SK-N-SH (cell line): ENCODE measurements around the gene EFHD2.

ENCODE experiments used
- EP300 ChIP-seq, 2 experiments: IDR thresholded peaks; 2 replicates each; pipeline versions ENCODE4 v1.4.0 to v1.6.1; 2012; ENCODE audit warnings: borderline replicate concordance in 1 of 2, low read depth in 1 of 2, low read length in 1 of 2
- RCOR1 ChIP-seq: fragments of 150-350 bp; IDR thresholded peaks from 2 replicates; pipeline ENCODE4 v1.6.1; 2017; ENCODE audit warnings: antibody characterized with exemption, low read length
- SIN3A ChIP-seq: IDR thresholded peaks from 2 replicates; pipeline ENCODE4 v1.6.1; 2012; ENCODE audit warnings: low read depth, mild to moderate bottlenecking, low read length, moderate library complexity, borderline replicate concordance
- SMC3 ChIP-seq: IDR thresholded peaks from 2 replicates; pipeline ENCODE4 v1.6.1; 2012; ENCODE audit warnings: low read depth, low read length, improper control_type of control experiment
- TF ChIP-seq, protein P1 (sequence below): fragments of 200-600 bp; sonication (generic); IDR thresholded peaks from 2 replicates; pipeline ENCODE4 v1.6.1; 2017; ENCODE audit warnings: antibody characterized with exemption, mild to moderate bottlenecking, moderate library complexity
- TF ChIP-seq, protein P2 (sequence below): IDR thresholded peaks from 2 replicates; pipeline ENCODE4 v1.6.1; 2012; ENCODE audit warnings: mild to moderate bottlenecking, low read depth, low read length, moderate library complexity

DNA sequence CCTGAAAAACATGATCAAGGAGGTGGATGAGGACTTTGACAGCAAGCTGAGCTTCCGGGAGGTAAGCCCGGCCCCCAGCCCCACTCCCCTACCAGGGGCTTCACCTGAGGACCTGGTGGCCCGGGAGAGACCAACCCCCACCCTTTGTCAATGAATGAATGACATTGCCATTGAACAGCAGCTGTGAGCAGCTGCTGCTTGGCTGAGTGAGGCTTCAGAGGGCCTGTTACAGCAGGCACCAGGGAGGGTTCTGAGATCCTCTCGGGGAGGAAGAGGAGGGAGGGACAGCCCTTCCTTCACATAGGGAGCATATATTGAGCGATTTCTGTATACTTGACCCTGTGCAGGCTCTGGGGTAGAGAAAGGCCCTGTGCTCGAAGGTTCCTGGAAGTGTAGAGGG is 16.3 kb downstream of the EFHD2 start:
- TF ChIP-seq, protein P1, sequence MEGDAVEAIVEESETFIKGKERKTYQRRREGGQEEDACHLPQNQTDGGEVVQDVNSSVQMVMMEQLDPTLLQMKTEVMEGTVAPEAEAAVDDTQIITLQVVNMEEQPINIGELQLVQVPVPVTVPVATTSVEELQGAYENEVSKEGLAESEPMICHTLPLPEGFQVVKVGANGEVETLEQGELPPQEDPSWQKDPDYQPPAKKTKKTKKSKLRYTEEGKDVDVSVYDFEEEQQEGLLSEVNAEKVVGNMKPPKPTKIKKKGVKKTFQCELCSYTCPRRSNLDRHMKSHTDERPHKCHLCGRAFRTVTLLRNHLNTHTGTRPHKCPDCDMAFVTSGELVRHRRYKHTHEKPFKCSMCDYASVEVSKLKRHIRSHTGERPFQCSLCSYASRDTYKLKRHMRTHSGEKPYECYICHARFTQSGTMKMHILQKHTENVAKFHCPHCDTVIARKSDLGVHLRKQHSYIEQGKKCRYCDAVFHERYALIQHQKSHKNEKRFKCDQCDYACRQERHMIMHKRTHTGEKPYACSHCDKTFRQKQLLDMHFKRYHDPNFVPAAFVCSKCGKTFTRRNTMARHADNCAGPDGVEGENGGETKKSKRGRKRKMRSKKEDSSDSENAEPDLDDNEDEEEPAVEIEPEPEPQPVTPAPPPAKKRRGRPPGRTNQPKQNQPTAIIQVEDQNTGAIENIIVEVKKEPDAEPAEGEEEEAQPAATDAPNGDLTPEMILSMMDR, result no peak
- TF ChIP-seq, protein P2, sequence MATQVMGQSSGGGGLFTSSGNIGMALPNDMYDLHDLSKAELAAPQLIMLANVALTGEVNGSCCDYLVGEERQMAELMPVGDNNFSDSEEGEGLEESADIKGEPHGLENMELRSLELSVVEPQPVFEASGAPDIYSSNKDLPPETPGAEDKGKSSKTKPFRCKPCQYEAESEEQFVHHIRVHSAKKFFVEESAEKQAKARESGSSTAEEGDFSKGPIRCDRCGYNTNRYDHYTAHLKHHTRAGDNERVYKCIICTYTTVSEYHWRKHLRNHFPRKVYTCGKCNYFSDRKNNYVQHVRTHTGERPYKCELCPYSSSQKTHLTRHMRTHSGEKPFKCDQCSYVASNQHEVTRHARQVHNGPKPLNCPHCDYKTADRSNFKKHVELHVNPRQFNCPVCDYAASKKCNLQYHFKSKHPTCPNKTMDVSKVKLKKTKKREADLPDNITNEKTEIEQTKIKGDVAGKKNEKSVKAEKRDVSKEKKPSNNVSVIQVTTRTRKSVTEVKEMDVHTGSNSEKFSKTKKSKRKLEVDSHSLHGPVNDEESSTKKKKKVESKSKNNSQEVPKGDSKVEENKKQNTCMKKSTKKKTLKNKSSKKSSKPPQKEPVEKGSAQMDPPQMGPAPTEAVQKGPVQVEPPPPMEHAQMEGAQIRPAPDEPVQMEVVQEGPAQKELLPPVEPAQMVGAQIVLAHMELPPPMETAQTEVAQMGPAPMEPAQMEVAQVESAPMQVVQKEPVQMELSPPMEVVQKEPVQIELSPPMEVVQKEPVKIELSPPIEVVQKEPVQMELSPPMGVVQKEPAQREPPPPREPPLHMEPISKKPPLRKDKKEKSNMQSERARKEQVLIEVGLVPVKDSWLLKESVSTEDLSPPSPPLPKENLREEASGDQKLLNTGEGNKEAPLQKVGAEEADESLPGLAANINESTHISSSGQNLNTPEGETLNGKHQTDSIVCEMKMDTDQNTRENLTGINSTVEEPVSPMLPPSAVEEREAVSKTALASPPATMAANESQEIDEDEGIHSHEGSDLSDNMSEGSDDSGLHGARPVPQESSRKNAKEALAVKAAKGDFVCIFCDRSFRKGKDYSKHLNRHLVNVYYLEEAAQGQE, result no peak
- TF ChIP-seq EP300 (IDR thresholded peaks at IDR 0.05; ENCODE audit: borderline replicate concordance in 1 of 2, low read depth in 1 of 2, low read length in 1 of 2) (no peak), SIN3A (no peak), RCOR1 (no peak), SMC3 (no peak)
